IMR-90 (cell line): Measurements from ENCODE around the gene STARD13.

Source experiments
- CEBPB ChIP-seq: IDR thresholded peaks from 2 replicates; pipeline ENCODE4 v1.6.1; 2012; ENCODE audit warnings: low read depth, low read length, improper control_type of control experiment
- CHD1 ChIP-seq: IDR thresholded peaks from 2 replicates; pipeline ENCODE4 v1.6.1; 2012; ENCODE audit warnings: low read depth, low read length, improper control_type of control experiment
- FOS ChIP-seq: fragments of 150-350 bp; IDR thresholded peaks from 2 replicates; pipeline ENCODE4 v1.6.1; 2016; ENCODE audit warnings: low read depth, low read length
- MAFK ChIP-seq: IDR thresholded peaks from 2 replicates; pipeline ENCODE4 v1.6.1; 2012; ENCODE audit warnings: low read depth, low read length, improper control_type of control experiment
- MAZ ChIP-seq: IDR thresholded peaks from 2 replicates; pipeline ENCODE4 v1.6.1; 2012; ENCODE audit warnings: low read depth, mild to moderate bottlenecking, low read length, improper control_type of control experiment, moderate library complexity, borderline replicate concordance
- MXI1 ChIP-seq: IDR thresholded peaks from 2 replicates; pipeline ENCODE4 v1.6.1; 2012; ENCODE audit warnings: low read depth, mild to moderate bottlenecking, low read length, moderate library complexity, borderline replicate concordance
- POLR2A ChIP-seq: IDR thresholded peaks from 2 replicates; pipeline ENCODE4 v1.6.1; 2012; ENCODE audit warnings: mild to moderate bottlenecking, low read depth, low read length
- RAD21 ChIP-seq: IDR thresholded peaks from 2 replicates; pipeline ENCODE4 v1.6.1; 2012; ENCODE audit warnings: low read length, improper control_type of control experiment
- RCOR1 ChIP-seq: IDR thresholded peaks from 2 replicates; pipeline ENCODE4 v1.6.1; 2012; ENCODE audit warnings: mild to moderate bottlenecking, low read length, improper control_type of control experiment; ENCODE audit not compliant: insufficient replicate concordance
- TF ChIP-seq, protein P1 (sequence below): conservative IDR thresholded peaks from 2 replicates; pipeline ENCODE4 v1.5.1; 2012; ENCODE audit warnings: mild to moderate bottlenecking, low read depth, low read length, improper control_type of control experiment
- TF ChIP-seq, protein P2 (sequence below): fragments of 150-350 bp; IDR thresholded peaks from 2 replicates; pipeline ENCODE4 v1.6.1; 2017; ENCODE audit warnings: mild to moderate bottlenecking, antibody characterized with exemption, low read length, low read depth

DNA sequence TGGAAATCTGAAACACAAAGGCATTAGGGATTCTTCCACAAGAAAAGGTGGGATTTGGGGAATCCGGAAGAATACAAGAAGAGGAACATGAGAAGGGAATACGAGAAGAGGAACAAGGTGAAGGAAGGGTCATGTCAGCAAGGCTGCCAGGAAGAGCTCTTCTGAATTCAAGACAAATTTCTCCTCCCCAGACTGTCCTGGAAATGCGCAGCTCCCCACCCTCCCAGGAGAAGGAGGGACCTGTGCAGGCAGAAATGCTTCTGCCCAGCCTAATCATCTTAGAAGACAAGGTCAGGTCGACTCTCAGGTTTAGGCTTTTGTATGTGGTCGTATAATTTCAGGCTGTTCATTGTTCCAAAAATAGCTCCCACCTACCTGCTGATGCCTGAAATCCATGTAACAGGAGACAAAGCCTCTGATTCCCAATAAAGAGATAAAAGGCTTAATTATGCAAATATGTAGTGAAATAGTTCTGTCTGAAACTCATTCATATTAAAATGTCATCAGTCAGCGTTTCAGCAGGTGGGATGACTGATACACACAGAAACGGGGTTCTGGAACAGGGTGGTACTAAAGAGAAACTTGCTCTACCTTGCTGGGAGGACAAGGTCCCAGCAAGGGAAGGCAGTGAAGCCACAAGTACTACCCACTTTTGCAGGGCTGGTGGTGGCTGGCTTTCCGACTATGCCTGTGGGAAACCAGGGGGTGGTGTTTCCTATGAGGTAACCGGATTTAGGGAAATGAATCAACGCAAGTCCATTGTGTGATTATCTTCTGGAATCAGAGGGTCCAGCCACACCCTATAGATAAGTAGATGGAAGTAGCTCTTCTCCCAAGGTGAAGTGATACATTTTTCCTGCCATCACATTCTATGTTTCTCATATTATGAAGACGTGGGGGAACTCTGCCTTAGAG lies 193.2 kb downstream of the STARD13 start:
- TF ChIP-seq, protein P1, sequence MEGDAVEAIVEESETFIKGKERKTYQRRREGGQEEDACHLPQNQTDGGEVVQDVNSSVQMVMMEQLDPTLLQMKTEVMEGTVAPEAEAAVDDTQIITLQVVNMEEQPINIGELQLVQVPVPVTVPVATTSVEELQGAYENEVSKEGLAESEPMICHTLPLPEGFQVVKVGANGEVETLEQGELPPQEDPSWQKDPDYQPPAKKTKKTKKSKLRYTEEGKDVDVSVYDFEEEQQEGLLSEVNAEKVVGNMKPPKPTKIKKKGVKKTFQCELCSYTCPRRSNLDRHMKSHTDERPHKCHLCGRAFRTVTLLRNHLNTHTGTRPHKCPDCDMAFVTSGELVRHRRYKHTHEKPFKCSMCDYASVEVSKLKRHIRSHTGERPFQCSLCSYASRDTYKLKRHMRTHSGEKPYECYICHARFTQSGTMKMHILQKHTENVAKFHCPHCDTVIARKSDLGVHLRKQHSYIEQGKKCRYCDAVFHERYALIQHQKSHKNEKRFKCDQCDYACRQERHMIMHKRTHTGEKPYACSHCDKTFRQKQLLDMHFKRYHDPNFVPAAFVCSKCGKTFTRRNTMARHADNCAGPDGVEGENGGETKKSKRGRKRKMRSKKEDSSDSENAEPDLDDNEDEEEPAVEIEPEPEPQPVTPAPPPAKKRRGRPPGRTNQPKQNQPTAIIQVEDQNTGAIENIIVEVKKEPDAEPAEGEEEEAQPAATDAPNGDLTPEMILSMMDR = no peak
- TF ChIP-seq MXI1 (no peak), POLR2A (no peak), RAD21 (no peak), CHD1 (no peak), RCOR1 (no peak), CEBPB (no peak), MAZ (no peak), FOS (no peak), MAFK (no peak)
- TF ChIP-seq, protein P2, sequence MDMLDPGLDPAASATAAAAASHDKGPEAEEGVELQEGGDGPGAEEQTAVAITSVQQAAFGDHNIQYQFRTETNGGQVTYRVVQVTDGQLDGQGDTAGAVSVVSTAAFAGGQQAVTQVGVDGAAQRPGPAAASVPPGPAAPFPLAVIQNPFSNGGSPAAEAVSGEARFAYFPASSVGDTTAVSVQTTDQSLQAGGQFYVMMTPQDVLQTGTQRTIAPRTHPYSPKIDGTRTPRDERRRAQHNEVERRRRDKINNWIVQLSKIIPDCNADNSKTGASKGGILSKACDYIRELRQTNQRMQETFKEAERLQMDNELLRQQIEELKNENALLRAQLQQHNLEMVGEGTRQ = no peak
